ENCODE results near the gene TYMP.

TYMP gene

DNA sequence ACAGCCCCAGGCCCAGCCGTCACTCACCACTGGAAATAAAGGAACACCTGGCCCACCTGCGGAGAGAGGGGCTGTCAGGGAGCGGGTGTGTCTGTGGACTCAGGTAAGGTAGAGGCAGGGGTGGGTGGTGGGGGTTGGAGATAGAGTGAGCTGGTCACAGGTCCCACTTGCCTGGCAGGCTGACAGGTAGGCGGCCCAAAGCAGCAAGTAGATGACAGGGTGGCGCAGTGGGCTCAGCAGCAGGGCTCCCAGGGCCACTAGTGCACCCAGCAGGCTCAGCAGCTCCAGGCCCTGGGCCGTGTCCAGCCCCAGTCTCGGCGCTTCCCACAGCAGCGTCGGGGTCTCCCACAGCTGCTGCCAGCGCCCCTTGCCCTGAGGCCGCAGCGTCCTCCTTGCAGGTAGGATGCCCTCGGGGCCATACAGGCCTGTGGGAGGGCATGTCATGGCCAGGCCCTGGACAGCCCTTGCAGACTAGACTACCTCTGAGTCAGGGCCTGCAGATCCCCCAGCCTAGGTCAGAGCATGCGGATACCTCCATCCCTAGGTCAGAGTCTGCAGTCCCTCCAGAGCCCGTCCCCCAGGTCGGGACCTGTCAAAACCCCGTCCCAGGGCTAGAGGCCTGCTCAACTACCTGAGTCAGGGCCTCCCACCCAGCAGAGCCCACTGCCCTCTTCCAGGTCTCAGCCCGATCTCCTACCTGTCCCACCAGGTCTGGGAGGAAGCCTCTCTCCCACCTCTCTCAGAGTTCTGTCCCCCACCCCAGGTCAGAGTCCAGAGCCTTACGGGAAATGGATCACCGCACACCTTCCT, 23.0 kb downstream of the TYMP start:
- no peak for DNase-seq

DNA sequence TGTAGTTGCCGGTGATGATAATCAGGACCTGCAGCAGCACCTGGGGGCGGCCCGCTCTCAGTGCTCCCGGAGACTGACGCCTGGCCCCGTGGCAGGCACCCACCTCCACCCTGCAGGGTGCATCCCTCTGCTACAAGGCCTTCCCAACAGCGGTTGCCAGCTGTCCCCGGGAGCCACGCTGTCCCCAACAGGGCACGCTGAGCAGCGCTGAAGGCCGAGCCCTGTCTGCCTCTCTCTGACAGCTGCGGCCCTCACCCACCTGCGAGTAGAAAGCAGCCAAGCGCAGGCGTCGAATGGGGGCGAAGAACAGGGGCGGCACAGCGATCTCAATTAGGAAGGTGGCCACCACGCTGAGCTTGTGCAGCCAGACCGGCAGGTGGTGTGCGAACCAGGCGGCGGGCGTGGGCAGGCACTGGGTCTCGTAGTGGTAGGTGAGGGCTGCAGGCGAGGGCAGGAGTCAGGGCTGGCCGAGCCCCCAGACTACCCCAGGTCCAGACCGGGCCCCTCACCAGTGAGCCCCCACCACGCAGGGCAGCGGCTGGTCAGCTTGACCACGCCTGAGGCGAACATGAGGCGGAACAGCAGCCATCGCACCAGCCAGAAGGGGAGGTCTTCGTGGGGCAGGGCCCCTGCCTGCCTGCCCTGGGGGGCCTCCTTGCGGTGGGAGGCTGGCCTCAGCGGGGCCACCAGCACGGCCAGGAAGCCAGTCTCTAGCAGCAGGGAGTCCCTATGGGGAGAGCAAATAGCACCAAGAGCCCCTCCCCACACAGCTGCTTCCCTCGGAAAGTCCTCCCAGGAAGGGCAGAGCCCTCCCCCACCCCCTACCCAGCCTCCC, 23.8 kb downstream of the TYMP start:
- DNase-seq, result no peak

DNA sequence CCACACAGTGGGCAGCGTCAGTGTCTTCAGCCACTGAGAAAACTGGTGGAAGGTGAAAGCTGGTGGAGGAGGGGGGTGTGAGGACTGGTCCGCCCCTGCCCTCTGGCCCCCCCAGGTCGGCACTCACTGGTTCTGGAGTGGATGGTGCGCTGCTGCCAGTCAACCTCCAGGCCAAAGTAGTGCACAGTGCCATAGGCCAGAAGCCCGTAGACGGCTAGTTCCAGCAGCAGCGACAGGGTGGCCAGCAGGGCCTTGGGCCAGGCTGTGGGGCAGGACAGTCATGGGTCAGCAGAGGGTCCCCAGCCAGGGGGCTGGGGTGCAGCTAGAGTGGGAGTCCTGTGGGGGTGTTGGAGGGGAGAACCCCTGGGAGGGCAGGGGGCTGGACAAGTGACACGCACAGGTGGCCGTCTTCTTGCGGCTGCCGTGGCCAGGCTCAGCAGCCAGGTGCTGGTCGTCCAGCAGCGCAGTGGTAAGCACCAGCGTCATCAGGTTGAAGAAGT, 24.5 kb downstream of the TYMP start:
- no peak for DNase-seq

DNA sequence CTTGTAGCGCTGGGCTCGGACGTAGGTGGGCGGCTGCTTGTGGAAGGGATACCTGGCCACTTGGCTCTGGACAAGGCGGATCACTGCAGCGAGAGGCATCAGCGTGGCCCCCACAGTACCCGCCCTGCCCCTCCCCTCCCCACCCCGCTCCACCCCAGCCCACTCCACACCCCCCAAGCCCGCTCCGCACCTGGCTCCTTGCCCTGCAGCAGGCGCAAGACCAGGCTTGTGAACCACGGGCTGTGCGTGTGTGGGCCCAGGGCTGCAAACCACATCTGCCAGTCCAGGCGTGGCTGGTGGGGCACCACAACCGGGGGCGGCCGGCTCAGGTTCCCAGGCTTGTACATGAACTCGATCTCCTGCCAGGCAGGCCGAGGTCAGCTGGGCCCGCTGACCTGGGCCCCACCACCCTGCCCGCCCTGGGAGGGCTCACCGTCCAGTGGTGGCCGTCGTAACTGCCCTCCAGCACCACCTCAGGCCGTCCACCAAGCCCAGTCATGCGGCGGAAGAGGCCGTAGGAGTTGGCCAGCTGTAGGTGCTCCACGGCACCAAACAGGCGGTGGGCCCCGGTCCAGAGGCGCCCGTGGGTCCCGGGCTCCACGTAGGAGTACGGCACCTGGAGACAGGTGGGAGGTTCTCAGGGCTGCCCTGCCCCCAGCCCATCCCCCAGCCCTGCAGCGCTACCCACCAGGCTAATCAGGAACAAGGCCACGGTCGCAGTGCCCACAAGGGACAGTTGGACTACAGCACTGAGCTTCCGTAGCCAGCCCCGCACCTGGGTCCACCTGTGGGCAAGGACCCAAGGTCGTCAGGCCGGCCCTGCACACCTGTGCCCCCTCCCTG, 25.2 kb downstream of the TYMP start:
- no peak for DNase-seq

DNA sequence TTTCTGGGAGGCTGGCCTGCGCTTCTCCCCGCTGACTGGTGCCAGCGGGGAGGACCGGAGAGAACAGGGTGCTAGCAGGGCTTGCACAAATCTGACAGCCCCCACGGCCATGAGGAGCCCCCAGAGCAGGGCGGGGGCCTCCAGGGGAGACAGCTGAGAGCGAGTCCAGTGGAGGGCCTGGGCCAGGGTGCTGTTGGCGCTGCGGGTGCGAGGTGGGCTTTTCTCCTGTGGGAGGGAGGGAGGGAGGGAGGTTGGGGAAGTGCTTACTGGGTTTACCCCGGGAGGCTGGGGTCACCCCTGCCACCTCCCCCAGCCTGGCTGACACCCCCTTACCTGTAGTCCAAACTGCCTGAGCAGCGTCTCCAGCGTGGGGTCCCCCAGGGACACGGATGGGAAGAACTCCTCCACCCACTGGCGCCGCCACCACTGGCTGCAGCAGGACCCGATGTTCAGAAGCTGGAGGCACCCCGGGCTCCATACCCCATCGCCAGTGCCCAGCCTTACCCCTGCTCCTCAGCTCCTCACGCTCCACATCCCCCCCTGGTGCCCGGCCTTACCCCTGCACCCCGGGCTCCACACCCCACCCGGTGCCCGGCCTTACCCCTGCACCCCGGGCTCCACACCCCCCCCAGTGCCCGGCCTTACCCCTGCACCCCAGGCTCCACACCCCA, 26.2 kb downstream of the TYMP start:
- no peak for DNase-seq

DNA sequence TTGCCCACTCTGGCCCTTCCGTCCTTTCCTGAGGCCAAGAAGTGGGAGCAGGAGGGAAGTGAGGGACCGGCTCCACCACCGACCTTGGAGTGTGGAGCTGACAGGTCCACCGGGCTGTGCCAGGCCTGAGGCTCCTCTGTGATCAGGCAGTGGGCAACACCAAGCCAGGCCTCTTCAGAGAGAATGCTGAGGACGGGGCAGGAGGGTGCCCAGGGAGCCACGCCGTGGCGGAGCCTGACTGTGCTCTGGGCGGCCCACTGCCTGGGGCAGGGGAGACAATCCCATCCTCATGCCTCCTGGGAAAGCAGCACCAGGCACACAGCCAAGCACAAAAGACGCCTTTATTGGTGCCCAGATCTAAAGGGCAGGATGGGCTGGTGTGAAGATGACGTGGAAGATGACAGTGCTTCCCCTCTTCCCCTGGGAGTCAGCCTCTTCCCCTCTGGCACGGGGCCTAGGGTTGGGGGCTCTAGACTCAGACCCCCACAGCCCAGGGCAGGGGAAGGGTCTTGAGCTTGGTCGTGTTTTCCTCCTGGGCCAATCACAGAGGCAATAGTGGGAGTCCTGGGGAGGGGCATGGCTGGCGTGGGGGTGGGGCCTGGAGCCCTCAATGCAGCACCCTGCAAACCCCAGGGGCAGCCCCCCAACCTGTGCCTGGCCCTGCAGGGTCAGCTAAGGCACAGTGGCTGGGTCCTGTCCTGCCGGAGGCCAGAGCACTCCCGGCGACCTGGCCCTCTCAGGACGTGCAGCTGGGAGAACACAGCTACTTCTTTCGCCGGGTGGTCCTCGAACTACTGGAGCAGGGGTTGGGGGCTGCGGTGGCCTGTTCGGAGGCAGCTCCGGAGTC, 27.0 kb downstream of the TYMP start:
- DNase-seq, result no peak

DNA sequence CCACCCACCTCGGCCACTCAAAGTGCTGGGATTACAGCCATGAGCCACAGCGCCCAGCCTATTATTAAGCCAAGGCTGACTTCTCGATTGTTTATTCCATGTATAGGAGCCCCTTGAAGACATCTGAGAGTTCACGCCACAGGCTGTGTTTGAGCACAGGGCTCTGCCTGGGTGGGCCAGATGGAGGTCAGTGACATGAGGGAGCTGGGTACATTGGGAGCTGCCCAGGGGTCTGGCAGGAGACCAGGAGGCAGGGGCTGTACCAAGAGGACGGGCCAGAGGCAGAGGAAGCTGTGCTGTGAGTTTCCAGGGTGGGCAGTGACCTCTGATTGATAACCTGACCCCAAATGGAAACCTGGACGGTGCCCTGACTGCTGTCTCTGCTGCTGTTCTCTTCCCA, 27.7 kb downstream of the TYMP start:
- no peak for DNase-seq

DNA sequence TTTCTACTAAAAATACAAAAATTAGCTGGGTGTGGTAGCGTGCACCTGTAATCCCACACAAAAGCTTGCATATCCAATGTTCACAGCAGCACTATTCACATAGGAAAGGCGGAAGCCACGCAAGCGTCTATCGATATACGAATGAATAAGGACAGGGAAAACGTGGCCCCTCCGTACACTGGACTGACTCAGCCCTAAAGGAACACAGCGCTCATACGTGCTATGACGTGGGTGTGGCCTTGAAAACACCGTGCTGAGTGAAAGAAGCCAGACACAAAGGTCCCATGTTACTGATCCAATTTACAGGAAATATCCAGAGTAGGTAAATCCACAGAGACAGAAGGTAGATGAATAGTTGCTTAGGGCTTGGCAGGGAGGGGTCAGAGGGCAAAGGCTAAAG, 29.4 kb downstream of the TYMP start:
- DNase-seq, result no peak

DNA sequence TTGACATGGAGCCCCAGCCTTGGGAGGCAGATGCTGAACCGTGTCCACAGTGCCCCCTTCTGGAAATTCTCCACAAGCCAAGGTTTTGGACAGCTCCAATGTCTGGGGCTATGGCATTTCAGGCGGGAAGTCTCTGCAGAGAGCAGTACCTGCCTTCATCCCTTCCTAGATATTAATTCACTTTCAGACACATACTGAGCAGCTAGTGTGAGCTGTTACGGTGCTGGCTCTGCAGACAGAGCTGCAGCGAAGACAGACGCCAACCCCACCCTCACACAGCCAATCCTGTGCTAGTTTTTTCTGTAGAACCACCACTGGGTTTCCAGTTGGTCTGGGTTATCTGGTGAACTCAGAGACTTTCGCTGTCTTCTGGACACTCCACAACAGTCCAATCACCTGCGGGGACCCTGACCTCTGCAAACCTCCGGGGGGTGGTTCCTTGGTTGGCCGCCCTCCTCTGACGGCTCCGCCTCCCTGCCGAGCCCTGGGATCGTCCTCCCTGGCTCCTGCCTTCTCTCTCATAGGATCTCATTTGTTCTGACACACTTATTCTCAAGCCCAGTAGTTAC, 31.4 kb downstream of the TYMP start:
- peak in 35 of 58 donors; percentile 5 to 61 (median 33) for DNase-seq

DNA sequence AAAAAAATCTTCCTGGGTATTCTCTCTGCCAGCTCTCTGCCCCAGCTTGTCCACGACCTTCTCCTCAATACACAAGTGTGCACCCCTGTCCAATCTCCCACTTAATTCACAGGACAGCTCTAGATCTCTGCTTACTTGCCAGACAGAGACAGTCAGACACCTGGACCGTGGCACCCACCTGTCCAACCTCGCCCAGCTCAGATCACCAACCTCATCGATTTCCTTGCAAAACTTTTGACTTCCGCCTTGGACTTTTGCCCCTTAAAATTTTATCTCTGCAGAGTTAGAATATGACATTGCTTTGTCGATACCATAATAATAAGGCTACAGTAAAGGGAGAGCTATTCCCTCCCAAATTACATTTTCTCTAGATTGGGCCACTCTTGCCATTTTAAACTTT, 32.7 kb downstream of the TYMP start:
- no peak for DNase-seq

DNA sequence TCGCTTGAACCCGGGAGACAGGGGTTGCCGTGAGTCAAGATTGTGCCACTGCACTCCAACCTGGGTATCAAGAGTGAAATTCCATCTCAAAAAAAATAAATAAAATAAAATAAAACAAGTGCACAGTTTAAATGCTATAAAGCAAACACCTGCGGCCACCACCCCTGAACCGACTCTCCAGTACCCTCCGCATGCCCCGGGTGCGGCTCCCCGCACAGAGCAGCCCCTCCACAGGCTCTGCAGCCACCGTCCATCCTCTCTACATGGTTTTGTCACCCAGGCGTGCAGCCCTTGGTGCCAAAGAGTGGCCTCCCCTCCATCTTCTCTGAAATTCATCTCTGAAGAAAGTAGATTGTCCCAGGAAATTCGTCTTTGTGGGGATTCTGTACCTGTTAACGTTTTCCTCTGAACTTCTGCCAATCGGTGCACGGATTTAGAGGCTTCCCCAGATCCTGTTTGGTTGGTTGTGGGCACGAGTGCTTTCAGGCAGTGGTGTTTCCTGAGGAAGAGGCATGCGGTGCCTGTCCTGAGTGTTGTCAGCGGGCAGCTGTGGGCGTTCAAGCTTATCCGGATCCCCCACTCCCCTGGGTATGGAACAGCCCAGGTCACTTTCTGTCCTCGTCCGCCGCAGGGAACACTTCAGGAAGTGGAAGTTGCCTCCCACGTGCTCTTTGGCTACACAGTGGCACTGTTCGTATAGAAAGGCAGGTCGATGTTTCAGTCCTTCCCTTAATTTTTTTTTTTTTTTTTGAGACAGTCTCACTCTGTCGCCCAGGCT, 39.1 kb downstream of the TYMP start:
- no peak for DNase-seq

DNA sequence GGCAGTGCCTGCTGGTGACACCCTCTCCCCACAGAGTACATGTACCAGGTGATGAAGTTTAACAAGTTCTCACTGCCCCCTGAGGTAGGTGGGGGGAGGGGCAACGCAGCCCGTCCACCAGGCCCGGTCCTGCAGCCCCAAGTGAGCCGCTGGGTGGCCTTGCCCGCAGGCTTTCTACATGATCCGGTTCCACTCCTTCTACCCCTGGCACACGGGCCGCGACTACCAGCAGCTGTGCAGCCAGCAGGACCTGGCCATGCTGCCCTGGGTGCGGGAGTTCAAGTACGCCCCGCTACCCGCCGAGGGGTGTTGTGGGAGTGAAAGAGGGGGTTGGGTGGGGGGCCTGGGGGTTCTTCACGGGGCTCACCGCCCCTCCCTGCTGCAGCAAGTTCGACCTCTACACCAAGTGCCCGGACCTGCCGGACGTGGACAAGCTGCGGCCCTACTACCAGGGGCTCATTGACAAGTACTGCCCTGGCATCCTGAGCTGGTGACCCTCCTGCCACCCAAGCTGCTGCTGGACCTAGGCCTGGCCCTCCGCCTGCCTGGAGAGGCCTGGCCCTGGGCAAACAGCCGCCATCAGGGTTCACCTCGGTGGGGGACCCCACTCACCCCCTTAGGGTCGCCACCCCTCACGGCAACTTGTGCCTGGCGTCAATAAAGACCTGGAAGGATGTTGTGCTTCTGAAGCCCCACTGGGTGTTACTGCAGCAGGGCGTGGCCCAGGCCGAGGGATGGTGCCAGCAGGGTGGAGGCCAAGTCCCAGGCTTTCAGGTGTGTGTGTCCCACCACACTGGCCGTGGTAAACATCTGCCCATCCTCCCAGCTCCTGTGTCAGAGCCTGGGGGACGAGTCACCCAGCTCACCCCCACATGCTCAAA, 40.2 kb downstream of the TYMP start:
- no peak for DNase-seq

DNA sequence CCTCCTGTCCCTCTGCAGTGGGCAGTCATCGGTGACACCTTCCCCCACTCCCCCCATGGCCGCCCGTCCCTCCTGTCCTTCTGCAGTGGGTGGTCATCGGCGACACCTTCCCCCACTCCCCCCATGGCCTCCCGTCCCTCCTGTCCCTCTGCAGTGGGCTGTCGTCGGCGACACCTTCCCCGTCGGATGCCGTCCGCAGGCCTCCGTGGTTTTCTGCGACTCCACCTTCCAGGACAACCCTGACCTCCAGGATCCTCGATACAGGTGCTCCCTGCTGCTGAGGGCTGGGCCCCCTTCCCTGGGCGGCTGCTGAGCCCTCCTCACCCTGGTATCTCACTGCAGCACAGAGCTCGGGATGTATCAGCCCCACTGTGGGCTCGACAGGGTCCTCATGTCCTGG, 40.9 kb downstream of the TYMP start:
- no peak for DNase-seq

DNA sequence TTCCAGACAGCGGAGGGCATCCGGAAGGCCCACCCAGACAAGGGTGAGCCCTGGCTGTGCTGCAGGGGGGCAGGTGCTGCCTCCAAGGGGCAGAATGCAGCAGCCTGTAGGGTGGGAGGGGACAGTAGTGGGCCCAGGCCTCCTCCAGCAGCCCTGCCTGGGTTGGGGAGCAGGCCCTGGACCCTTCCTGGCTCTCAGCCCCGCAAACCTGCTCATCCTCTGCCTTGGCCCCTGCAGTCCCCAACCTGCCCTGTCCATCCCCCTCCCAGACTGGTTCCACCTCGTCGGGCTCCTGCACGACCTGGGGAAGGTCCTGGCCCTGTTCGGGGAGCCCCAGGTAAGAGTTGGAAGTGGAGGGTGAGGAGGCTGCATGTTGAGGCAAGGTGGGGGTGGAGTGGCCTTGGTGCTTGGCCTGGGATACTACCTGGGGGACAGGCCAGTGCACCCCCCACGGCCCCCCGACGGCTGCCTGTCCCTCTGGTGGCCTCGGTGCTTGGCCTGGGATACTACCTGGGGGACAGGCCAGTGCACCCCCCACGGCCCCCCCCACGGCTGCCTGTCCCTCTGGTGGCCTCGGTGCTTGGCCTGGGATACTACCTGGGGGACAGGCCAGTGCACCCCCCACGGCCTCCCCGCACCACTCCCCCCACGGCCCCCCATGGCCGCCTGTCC, 41.7 kb downstream of the TYMP start:
- DNase-seq, result no peak

DNA sequence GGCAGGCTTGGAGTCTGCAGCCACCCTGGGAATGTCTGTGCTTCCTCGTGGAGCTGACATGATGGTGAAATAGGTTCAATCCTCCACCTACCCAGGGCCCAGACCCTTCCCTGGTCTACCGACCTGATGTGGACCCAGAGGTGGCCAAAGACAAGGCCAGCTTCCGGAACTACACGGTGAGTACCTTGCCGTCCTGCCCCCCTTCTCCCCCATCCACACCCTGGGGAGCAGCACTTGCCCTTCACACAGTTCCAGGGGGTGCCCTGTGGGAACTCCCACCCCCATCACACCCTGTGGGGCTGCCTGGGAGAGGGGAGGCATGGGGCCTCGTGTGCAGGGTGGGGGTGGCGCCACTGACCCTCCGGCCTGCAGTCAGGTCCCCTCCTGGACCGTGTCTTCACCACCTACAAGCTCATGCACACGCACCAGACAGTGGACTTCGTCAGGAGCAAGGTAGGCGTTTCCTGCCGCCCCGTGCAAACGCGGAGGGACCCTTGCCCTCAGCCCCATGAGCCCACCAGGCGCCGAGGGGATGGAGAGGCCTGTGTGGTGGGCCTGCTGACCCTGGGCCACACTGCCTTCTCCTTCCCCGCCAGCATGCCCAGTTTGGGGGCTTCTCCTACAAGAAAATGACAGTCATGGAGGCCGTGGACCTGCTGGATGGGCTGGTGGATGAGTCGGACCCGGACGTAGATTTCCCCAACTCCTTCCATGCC, 42.4 kb downstream of the TYMP start:
- DNase-seq, result no peak

DNA sequence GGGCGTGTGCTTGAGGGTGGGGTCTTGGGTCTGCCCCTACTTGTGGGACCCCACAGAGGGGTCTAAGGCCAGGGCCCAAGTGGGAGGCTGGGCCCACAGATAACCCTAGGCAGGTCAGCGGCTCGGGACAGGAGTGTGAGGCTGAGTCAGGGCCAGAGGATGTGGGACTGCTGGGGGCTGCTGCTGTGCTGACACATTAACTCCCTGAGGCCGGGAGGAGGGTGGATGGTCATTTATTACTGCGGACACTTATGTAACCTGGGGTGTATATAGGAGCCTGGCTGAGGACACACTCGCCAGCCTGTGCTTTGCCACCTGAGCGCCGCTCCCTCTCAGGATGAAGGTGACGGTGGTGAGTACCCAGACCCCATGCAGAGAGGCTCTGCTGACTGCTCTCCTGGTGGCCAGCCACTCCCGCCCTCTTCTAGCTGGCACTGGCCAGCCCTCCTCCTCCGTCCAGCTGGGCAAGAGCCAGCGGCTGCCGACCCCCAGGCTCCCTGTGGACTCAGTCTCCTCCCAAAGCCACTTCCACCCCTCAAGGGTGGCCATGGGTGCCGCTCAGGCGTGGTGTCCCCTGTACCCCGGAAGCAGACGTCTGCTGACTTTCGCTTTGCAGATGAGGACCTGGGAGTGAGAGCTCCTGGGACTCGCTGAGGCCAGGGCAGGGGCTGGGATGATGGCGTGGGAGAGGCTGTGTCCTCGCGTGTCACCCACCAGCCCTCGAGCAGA, 43.1 kb downstream of the TYMP start, which contains the start of gene MIOX:
MIOX (plus strand) TSS at position 299 of the 729 bp plus-strand sequence; CDS start at position 338, 39 bp downstream.
- no peak for DNase-seq

Measured in anterior cingulate cortex (tissue), 58 donors.